Activated CD4-positive, CD25-positive, alpha-beta regulatory T cell treated with anti-CD3 and anti-CD28 coated beads, Interleukin-2, amount 50 U/mL, for 16 hours (primary cell): ENCODE measurements around the gene IGF1R.

Experiments
- DNase-seq: peaks from one replicate; pipeline ENCODE4 v3.0.0-alpha.2; 2020; ENCODE audit warnings: low read depth, low spot score

The IGF1R gene

GRCh38 chr15:98705070-98705469 lies 56.7 kb downstream of the IGF1R start:
- no peak for DNase-seq

- no peak for DNase-seq
Measured at GRCh38 chr15:98706387-98706786, 58.0 kb downstream of the IGF1R start.

GRCh38 chr15:98706986-98707385 lies 58.6 kb downstream of the IGF1R start:
- no peak for DNase-seq

GRCh38 chr15:98708037-98708590 lies 59.8 kb downstream of the IGF1R start:
- no peak for DNase-seq

GRCh38 chr15:98711810-98712209 lies 63.5 kb downstream of the IGF1R start:
- no peak for DNase-seq

GRCh38 chr15:98712845-98713584 lies 64.7 kb downstream of the IGF1R start:
- DNase-seq = no peak

- no peak for DNase-seq
Measured at GRCh38 chr15:98713585-98714001, 65.3 kb downstream of the IGF1R start.

GRCh38 chr15:98714922-98715321 lies 66.6 kb downstream of the IGF1R start:
- DNase-seq = no peak

GRCh38 chr15:98715401-98715800 lies 67.1 kb downstream of the IGF1R start:
- no peak for DNase-seq

GRCh38 chr15:98715890-98716443 lies 67.6 kb downstream of the IGF1R start:
- DNase-seq = no peak

- no peak for DNase-seq
Measured at GRCh38 chr15:98717371-98717770, 69.0 kb downstream of the IGF1R start.

GRCh38 chr15:98717942-98718341 lies 69.6 kb downstream of the IGF1R start:
- DNase-seq = no peak

GRCh38 chr15:98718426-98719136 lies 70.2 kb downstream of the IGF1R start:
- DNase-seq = no peak

- no peak for DNase-seq
Measured at GRCh38 chr15:98719137-98719740, 70.9 kb downstream of the IGF1R start.

- no peak for DNase-seq
Measured at GRCh38 chr15:98720031-98720430, 71.7 kb downstream of the IGF1R start.

GRCh38 chr15:98720577-98721565 lies 72.5 kb downstream of the IGF1R start:
- no peak for DNase-seq

- no peak for DNase-seq
Measured at GRCh38 chr15:98722209-98722608, 73.9 kb downstream of the IGF1R start.

GRCh38 chr15:98722645-98723044 lies 74.3 kb downstream of the IGF1R start:
- DNase-seq = no peak

- no peak for DNase-seq
Measured at GRCh38 chr15:98723195-98723594, 74.9 kb downstream of the IGF1R start.

GRCh38 chr15:98724048-98724447 lies 75.7 kb downstream of the IGF1R start:
- DNase-seq = no peak

GRCh38 chr15:98724494-98724893 lies 76.2 kb downstream of the IGF1R start:
- DNase-seq = no peak
